K562 (cell line): ENCODE results near the gene ICAM1. TPM values are rescaled to one million over a fixed set of nuclear protein-coding genes. Genes with fewer than 3 reads are reported as not detected.

ENCODE experiments used
- ARHGAP35 ChIP-seq: fragments of 450-650 bp; IDR thresholded peaks from 2 replicates; pipeline ENCODE4 v1.6.1; 2018; ENCODE audit not compliant: partially characterized antibody
- COPS2 ChIP-seq: fragments of 450-650 bp; conservative IDR thresholded peaks from 2 replicates; pipeline ENCODE4 v1.6.1; 2016; ENCODE audit warnings: mild to moderate bottlenecking, moderate library complexity
- CREB1 ChIP-seq, 2 experiments: sonication (generic) in 1 of 2; formaldehyde crosslinking in 1 of 2; IDR thresholded peaks; 2 replicates each; pipeline versions ENCODE4 v1.6.1 to v1.8.0; 2012 to 2022; ENCODE audit warnings: inconsistent platforms in 1 of 2, mild to moderate bottlenecking in 1 of 2, missing genetic modification reagents in 1 of 2, moderate library complexity in 1 of 2
- ERF ChIP-seq: fragments of 450-650 bp; formaldehyde crosslinking; IDR thresholded peaks from 2 replicates; pipeline ENCODE4 v1.4.0; 2020; ENCODE audit warnings: mild to moderate bottlenecking, mixed read lengths
- EWSR1 ChIP-seq: fragments of 450-650 bp; IDR thresholded peaks from 2 replicates; pipeline ENCODE4 v1.6.1; 2018; ENCODE audit warnings: borderline replicate concordance, mild to moderate bottlenecking, low read depth, moderate library complexity; ENCODE audit not compliant: partially characterized antibody
- HNRNPUL1 ChIP-seq: fragments of 200-400 bp; formaldehyde crosslinking; IDR thresholded peaks from 2 replicates; pipeline ENCODE4 v1.6.1; 2017; ENCODE audit warnings: low read length
- MTA1 ChIP-seq: fragments of 450-650 bp; IDR thresholded peaks from 2 replicates; pipeline ENCODE4 v1.6.1; 2017; ENCODE audit warnings: borderline replicate concordance
- MTA3 ChIP-seq: fragments of 450-650 bp; formaldehyde crosslinking; IDR thresholded peaks from 2 replicates; pipeline ENCODE4 v1.6.1; 2017; ENCODE audit warnings: mild to moderate bottlenecking, borderline replicate concordance
- NFXL1 ChIP-seq: fragments of 450-650 bp; formaldehyde crosslinking; IDR thresholded peaks from 2 replicates; pipeline ENCODE4 v1.4.0; 2021; ENCODE audit warnings: mild to moderate bottlenecking
- RFX7 ChIP-seq: fragments of 250-450 bp; sonication (Bioruptor Pico); IDR thresholded peaks from 2 replicates; pipeline ENCODE4 v1.5.1; 2021; ENCODE audit warnings: mild to moderate bottlenecking
- SIN3B ChIP-seq: fragments of 450-650 bp; IDR thresholded peaks from 2 replicates; pipeline ENCODE4 v1.6.1; 2017; ENCODE audit warnings: low read depth, mild to moderate bottlenecking, moderate library complexity
- TEAD4 ChIP-seq, 2 experiments: sonication (generic) in 1 of 2; formaldehyde crosslinking in 1 of 2; IDR thresholded peaks; 2 replicates each; pipeline versions ENCODE4 v1.6.1 to v1.8.0; 2012 to 2022; ENCODE audit warnings: borderline replicate concordance in 1 of 2, inconsistent platforms in 1 of 2, low read length in 1 of 2, mild to moderate bottlenecking in 1 of 2, missing genetic modification reagents in 1 of 2
- THRAP3 ChIP-seq: fragments of 450-650 bp; IDR thresholded peaks from 2 replicates; pipeline ENCODE4 v1.6.1; 2016; ENCODE audit warnings: mild to moderate bottlenecking, inconsistent platforms, borderline replicate concordance
- WHSC1 ChIP-seq: IDR thresholded peaks from one replicate; pipeline ENCODE4 v1.6.1; 2012; ENCODE audit warnings: low read length, control low read depth, inconsistent platforms
- ZC3H8 ChIP-seq: fragments of 450-650 bp; IDR thresholded peaks from 2 replicates; pipeline ENCODE4 v1.6.1; 2017
- ZNF133 ChIP-seq: fragments of 250-450 bp; sonication (Bioruptor Pico); IDR thresholded peaks from 2 replicates; pipeline ENCODE4 v1.4.0; 2020; ENCODE audit warnings: mild to moderate bottlenecking
- ZNF717 ChIP-seq: fragments of 250-450 bp; sonication (Bioruptor Pico); IDR thresholded peaks from 2 replicates; pipeline ENCODE4 v1.5.0; 2021
- ZNF764 ChIP-seq: fragments of 250-450 bp; sonication (Bioruptor Pico); IDR thresholded peaks from 2 replicates; pipeline ENCODE4 v1.4.0; 2020; ENCODE audit warnings: low read depth, mild to moderate bottlenecking, moderate library complexity
- polyA plus RNA-seq, 8 experiments: library from polyadenylated mRNA; depleted of rRNA in 4 of 8; stranded (reverse) in 5 of 8; unstranded in 3 of 8; fragments of >200 nt; fragmentation: Nextera tagmentation in 2 of 8; fragmentation: Illumina TruSeq in 1 of 8; extraction: Ambion mirVana in 2 of 8; extraction: Trizol in 1 of 8; gene quantifications; 2 replicates each; pipeline versions ENCODE4 v1.2.1 to v1.2.3, GENCODE V29; 2011 to 2014; ENCODE audit warnings: inconsistent platforms in 1 of 8, missing spikeins in 1 of 8
- total RNA-seq, 7 experiments: library from RNA; depleted of rRNA in 6 of 7; stranded (reverse); fragments of >200 nt in 6 of 7; fragmentation: Illumina TruSeq in 2 of 7; extraction: Trizol in 2 of 7; gene quantifications; 2 replicates each; pipeline versions ENCODE4 v1.2.1 to v1.2.3, GENCODE V29; 2011 to 2021; ENCODE audit warnings: low replicate concordance in 1 of 7
- TF ChIP-seq, protein P1 (sequence below): fragments of 450-650 bp; IDR thresholded peaks from 2 replicates; pipeline ENCODE4 v1.6.1; 2017; ENCODE audit warnings: antibody characterized with exemption
- TF ChIP-seq, protein P2 (sequence below): sonication (generic); formaldehyde crosslinking; IDR thresholded peaks from 2 replicates; pipeline ENCODE4 v1.8.0; 2022; ENCODE audit warnings: mild to moderate bottlenecking, missing genetic modification reagents, borderline replicate concordance
- TF ChIP-seq, protein P3 (sequence below): sonication (generic); formaldehyde crosslinking; IDR thresholded peaks from 2 replicates; pipeline ENCODE4 v1.8.0; 2022; ENCODE audit warnings: mild to moderate bottlenecking, low read depth, missing genetic modification reagents
- TF ChIP-seq, protein P4 (sequence below): conservative IDR thresholded peaks from 2 replicates; pipeline ENCODE4 v1.6.1; 2011; ENCODE audit warnings: low read depth, mild to moderate bottlenecking, low read length; ENCODE audit not compliant: control insufficient read depth

The ICAM1 gene
- total and polyA plus RNA-seq, 9 of the 15 experiments (the other 6 are each of a cell fraction or from before 2014, with no cell fraction given): 2.3 to 24.4 (median 13.4) TPM

DNA sequence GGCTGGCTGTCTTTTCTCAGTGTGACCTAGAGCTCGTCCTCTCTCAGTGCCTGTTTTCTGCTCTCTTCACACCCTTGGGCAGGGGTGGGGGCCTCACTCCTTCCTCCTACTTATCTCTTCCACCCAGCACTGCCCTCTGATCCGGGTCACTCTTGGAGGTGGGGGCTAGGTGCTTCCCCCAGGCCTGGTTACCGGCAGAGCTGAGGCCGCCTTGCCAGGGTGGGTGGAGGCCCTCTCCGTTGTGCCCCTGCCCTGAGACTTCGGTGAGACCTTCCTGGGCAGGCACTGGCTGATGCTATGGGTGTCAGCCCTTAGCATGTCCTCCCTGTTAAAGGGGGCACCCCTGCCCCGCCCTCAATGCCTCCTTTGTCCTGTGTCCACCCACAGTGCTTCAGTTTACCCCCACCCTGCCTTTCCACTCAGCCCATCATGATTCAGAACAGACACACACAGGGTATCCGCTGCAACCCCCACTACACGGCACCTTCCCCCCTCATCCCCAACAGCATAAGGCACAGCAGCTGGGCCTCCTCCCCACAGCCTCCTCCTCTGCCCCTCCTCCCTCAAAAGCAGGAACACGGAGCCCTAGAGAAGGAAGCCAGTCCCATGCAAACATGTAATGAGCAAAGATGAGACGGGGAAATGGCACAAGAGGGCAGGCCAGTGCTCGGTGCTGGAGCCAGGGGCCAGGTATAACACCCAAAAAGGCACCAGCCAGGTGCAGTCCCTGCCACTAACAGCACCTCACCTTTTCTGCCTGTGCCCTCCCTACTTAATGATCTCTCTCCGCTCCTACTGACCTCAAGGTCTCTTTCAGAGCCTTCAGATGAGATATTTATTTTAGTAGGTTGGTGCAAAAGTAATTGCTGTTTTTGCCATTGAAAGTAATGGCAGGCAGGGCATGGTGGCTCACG, 28.9 kb downstream of the ICAM1 start (continued):
- TF ChIP-seq, protein P1, sequence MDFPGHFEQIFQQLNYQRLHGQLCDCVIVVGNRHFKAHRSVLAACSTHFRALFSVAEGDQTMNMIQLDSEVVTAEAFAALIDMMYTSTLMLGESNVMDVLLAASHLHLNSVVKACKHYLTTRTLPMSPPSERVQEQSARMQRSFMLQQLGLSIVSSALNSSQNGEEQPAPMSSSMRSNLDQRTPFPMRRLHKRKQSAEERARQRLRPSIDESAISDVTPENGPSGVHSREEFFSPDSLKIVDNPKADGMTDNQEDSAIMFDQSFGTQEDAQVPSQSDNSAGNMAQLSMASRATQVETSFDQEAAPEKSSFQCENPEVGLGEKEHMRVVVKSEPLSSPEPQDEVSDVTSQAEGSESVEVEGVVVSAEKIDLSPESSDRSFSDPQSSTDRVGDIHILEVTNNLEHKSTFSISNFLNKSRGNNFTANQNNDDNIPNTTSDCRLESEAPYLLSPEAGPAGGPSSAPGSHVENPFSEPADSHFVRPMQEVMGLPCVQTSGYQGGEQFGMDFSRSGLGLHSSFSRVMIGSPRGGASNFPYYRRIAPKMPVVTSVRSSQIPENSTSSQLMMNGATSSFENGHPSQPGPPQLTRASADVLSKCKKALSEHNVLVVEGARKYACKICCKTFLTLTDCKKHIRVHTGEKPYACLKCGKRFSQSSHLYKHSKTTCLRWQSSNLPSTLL: no peak
- TF ChIP-seq EWSR1: no peak
- TF ChIP-seq WHSC1: no peak
- TF ChIP-seq RFX7 (CRISPR knock-in tag): no peak
- TF ChIP-seq MTA1: 0 out of 2 replicates have a peak, but pooled peaks have one; percentile 28
- no peak; the same call in 1 of the 2 replicates for TF ChIP-seq ZC3H8
- TF ChIP-seq, protein P2, sequence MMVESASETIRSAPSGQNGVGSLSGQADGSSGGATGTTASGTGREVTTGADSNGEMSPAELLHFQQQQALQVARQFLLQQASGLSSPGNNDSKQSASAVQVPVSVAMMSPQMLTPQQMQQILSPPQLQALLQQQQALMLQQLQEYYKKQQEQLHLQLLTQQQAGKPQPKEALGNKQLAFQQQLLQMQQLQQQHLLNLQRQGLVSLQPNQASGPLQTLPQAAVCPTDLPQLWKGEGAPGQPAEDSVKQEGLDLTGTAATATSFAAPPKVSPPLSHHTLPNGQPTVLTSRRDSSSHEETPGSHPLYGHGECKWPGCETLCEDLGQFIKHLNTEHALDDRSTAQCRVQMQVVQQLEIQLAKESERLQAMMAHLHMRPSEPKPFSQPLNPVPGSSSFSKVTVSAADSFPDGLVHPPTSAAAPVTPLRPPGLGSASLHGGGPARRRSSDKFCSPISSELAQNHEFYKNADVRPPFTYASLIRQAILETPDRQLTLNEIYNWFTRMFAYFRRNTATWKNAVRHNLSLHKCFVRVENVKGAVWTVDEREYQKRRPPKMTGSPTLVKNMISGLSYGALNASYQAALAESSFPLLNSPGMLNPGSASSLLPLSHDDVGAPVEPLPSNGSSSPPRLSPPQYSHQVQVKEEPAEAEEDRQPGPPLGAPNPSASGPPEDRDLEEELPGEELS (CRISPR knock-in tag): no peak
- TF ChIP-seq MTA3: peak; percentile 92
- TF ChIP-seq TEAD4 (IDR thresholded peaks at IDR 0.05; ENCODE audit: low read length): peak; percentile 84
- no peak for TF ChIP-seq TEAD4 (CRISPR knock-in tag; IDR thresholded peaks at IDR 0.05; ENCODE audit: borderline replicate concordance)
- no peak for TF ChIP-seq ARHGAP35
- no peak for TF ChIP-seq ZNF133 (CRISPR knock-in tag)
- TF ChIP-seq, protein P3, sequence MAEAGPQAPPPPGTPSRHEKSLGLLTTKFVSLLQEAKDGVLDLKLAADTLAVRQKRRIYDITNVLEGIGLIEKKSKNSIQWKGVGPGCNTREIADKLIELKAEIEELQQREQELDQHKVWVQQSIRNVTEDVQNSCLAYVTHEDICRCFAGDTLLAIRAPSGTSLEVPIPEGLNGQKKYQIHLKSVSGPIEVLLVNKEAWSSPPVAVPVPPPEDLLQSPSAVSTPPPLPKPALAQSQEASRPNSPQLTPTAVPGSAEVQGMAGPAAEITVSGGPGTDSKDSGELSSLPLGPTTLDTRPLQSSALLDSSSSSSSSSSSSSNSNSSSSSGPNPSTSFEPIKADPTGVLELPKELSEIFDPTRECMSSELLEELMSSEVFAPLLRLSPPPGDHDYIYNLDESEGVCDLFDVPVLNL (CRISPR knock-in tag): no peak
- TF ChIP-seq ERF (CRISPR knock-in tag): no peak
- TF ChIP-seq ZNF717: no peak
- TF ChIP-seq, protein P4, sequence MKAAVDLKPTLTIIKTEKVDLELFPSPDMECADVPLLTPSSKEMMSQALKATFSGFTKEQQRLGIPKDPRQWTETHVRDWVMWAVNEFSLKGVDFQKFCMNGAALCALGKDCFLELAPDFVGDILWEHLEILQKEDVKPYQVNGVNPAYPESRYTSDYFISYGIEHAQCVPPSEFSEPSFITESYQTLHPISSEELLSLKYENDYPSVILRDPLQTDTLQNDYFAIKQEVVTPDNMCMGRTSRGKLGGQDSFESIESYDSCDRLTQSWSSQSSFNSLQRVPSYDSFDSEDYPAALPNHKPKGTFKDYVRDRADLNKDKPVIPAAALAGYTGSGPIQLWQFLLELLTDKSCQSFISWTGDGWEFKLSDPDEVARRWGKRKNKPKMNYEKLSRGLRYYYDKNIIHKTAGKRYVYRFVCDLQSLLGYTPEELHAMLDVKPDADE: no peak
- no peak for TF ChIP-seq THRAP3
- no peak for TF ChIP-seq COPS2
- TF ChIP-seq SIN3B: no peak
- TF ChIP-seq NFXL1: no peak
- no peak; the same call in 1 of the 2 replicates for TF ChIP-seq CREB1 (IDR thresholded peaks at IDR 0.05)
- no peak for TF ChIP-seq CREB1 (CRISPR knock-in tag; IDR thresholded peaks at IDR 0.05)
- no peak for TF ChIP-seq ZNF764 (CRISPR knock-in tag)
- no peak for TF ChIP-seq HNRNPUL1
